GM10266 (cell line): ENCODE data around the gene EARS2.

Experiments
- DNase-seq: peaks from one replicate; pipeline ENCODE4 v3.0.0; 2012; ENCODE audit errors: extremely low spot score
- TF ChIP-seq, protein P1 (sequence below): IDR thresholded peaks from 2 replicates; pipeline ENCODE4 v1.5.1; 2012; ENCODE audit warnings: mild to moderate bottlenecking, low read depth; ENCODE audit not compliant: control insufficient read depth, insufficient read depth; ENCODE audit errors: missing control alignments

Gene EARS2

DNA sequence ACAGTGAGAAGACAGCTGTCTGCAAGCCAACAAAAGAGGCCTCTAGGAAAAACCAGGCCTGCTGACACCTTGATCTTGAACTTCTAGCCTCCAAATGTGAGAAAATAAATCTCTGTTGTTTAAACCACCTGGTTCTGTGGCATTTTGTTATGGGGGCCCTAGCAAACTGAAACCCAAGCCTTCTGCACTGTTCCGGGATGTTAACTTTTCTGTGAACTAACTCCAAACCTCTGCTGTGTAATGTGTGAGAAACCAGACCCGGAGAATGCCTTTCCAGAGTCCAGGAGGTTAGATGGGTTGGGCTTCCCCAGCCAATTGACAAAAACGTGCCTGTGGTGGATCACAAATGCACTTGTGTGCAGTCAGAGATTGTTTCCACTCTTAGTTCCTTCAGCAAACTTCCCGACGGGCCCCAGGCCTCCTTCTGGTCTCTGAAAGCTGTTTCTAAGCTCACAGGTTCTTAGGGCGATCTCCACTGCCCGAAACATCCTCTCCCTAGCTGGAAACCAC is 33.2 kb downstream of the EARS2 start:
- no peak for DNase-seq
- TF ChIP-seq, protein P1, sequence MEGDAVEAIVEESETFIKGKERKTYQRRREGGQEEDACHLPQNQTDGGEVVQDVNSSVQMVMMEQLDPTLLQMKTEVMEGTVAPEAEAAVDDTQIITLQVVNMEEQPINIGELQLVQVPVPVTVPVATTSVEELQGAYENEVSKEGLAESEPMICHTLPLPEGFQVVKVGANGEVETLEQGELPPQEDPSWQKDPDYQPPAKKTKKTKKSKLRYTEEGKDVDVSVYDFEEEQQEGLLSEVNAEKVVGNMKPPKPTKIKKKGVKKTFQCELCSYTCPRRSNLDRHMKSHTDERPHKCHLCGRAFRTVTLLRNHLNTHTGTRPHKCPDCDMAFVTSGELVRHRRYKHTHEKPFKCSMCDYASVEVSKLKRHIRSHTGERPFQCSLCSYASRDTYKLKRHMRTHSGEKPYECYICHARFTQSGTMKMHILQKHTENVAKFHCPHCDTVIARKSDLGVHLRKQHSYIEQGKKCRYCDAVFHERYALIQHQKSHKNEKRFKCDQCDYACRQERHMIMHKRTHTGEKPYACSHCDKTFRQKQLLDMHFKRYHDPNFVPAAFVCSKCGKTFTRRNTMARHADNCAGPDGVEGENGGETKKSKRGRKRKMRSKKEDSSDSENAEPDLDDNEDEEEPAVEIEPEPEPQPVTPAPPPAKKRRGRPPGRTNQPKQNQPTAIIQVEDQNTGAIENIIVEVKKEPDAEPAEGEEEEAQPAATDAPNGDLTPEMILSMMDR: no peak

GRCh38 chr16:23523321-23523720 is 33.8 kb downstream of the EARS2 start:
- TF ChIP-seq, protein P1: no peak
- DNase-seq: no peak

DNA sequence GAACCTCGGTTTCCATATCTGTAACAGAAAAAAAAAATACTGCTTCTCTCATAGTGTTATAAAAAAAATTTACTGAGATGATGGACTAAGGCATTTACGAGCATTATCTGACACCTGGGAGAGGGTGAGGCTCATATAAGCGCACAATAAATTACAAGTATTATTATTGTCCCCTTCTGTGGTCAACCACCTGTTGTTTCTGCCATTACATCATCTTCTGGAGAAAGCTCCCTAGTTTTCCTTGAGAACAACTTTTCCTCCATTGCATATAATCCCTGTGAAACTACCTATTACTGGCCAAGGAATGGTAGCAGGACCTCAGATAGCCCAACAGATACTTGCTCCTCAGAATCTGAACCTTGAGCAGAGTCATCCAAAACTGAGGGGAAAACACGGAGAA is 35.2 kb downstream of the EARS2 start:
- no peak for DNase-seq
- TF ChIP-seq, protein P1: no peak

DNA sequence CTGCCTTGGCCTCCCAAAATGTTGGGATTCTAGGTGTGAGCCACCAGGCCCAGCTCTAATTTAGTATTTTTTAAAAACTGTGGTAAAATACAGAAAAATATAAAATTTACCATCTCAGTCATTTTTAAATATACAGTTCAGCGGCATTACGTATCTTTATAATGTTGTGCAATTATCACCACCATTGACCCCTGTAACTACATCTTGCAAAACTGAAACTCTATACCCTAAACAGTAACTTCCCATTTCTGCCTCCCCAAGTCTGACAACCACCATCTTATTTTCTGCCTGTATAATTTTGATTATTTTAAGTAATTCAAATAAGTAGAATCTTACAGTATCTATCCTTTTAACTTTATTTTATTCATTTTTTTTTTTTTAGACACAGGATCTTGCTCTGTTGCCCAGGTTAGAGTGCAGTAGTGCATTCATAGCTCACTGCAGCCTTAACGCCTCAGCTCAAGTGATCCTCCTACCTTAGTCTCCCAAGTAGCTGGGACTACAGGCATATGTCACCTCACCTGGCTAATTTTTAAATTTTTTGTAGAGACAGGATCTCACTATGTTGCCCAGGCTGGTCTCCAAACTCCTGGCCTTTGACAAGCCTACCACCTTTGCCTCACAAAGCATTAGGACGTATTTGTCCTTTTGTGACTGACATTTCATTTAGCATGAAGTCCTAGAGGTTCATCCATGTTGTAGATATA is 36.0 kb downstream of the EARS2 start:
- TF ChIP-seq, protein P1: no peak
- no peak for DNase-seq

GRCh38 chr16:23520500-23520899 is 36.6 kb downstream of the EARS2 start:
- TF ChIP-seq, protein P1: no peak
- no peak for DNase-seq

- TF ChIP-seq, protein P1: no peak
- DNase-seq: no peak
Measured at GRCh38 chr16:23519282-23519681, 37.9 kb downstream of the EARS2 start.

DNA sequence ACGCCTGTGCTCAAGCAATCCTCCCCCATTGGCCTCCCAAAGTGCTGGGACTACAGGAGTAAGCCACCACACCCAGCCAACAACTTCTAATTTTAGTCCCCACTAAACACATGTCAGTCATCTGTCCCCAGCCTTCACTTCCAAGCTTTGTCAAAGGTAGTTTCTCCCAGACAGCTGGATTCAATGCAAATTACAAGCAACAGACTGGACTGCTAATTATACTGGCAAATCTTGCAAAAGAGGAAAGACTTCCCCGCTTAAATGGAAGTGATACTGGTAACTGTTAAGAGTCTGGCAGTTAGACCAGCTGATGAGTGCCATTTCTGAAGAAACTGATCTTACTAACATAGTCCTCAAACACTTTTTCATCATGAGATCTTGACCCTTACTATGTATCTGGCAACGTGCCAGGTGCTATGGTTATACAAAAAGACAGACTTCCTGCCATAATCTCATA is 38.7 kb downstream of the EARS2 start:
- TF ChIP-seq, protein P1: no peak
- DNase-seq: no peak
